ENCODE data around the gene SART1.
"Not testable (repeated sequence)": the region's sequence is repeated elsewhere in the genome, so short reads cannot be mapped to it uniquely, and the experiment has no call there.

Gene SART1

GRCh38 chr11:65937766-65938165, 23.8 kb upstream of the SART1 start:
- no peak for FAIRE-seq

DNA sequence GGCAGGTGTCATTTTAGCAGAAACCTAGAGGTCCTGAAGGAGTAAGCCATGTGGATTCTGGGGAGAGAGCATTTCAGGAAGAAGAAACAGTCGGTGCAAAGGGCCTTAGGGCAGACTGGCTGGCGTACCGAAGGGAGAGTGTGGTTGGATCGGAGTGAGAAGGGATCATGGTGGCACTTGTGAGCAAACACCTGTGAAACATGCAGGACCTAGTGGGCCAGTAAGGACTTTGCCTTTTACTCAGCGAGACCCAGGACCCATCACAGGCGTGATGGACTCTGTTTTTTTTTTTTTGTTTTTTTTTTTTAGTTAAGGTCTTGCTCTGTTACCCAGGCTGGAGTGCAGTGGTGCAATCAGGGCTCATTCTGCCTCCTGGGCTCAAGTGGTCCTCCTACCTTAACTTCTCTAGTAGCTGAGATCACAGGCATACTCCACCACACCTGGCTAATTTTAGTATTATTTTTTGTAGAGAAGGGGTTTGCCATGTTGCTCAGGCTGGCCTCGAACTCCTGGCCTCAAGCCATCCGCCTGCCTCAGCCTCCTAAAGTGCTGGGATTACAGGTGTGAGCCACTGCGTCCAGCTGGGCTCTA, 19.7 kb upstream of the SART1 start:
- FAIRE-seq: no peak

GRCh38 chr11:65942531-65942930, 19.0 kb upstream of the SART1 start:
- FAIRE-seq: no peak

- FAIRE-seq: no peak
Observed at GRCh38 chr11:65944191-65944590, 17.3 kb upstream of the SART1 start.

- no peak for FAIRE-seq
Observed at GRCh38 chr11:65944767-65945166, 16.8 kb upstream of the SART1 start.

GRCh38 chr11:65945430-65945911, 16.1 kb upstream of the SART1 start, which contains the start of gene TSGA10IP:
TSS of gene TSGA10IP (plus strand) at chr11:65945480. CDS start at chr11:65945676, 196 bp downstream.
- no peak for FAIRE-seq

GRCh38 chr11:65945941-65946558, 15.5 kb upstream of the SART1 start:
- no peak for FAIRE-seq

DNA sequence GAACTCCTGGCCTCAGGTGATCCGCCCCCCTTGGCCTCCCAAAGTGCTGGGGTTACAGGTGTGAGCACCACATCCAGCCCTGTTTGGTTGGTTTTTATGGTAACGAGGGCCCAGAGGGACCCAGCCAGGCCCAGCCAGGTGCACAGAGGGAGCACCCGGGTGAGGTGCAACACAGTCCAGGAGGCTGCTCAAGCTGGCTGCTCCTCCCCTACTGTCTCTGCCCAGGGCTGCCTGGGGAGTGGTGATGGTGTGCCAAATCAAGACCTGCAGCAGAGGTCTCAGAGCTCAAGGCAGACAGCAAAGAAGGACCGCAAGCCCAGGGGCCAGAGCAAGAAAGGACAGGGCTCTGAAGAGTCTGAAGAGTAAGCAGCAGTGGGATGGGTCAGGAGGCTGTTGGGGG, 14.9 kb upstream of the SART1 start:
- no peak for FAIRE-seq

GRCh38 chr11:65947133-65947532, 14.4 kb upstream of the SART1 start:
- no peak for FAIRE-seq

DNA sequence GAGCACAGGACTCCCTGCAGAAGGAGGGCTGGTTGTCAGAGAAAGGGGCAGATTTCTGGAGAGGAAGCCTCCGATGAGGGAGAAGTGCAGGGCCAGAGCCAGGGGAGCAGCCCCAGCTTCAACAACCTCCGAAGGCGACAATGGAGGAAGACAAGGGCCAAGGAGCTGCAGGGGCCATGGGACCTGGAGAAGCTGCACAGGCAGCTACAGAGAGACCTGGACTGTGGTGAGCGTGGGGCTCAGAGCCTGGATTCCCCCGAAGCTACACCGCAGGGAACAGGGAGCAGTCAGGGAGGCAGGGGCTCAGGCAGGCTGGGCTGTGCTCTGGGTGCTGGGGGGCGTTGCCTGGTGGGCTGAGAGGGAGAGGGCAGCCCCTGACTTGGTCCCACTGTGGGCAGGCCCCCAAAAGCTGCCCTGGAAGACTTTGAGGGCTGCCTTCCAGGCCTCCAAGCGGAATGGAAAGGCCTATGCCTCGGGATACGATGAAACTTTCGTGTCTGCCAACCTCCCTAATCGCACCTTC, 13.9 kb upstream of the SART1 start:
- no peak for FAIRE-seq

GRCh38 chr11:65950711-65951110, 10.8 kb upstream of the SART1 start:
- FAIRE-seq: not testable (repeated sequence)

- not testable (repeated sequence) for FAIRE-seq
Observed at GRCh38 chr11:65951641-65952040, 9.9 kb upstream of the SART1 start.

DNA sequence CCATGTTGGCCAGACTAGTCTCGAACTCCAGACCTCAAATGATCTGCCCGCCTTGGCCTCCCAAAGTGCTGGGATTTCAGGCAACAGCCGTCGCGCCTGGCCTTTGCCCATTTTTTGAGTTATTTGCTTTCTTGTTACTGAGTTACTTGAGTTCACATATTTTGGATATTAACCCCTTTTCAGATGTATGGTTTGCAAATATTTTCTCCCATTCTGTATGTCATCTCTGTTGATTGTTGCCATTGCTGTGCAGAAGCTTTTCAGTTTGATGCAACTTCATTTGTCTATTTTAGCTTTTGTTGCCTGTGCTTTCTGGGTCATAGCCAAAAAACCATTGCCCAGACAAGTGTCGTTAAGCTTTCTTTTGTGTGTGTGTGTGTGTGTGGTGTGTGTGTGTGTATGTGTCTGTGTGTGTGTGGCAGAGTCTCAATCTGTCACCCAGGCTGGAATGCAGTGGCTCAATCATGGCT, 9.4 kb upstream of the SART1 start:
- no peak for FAIRE-seq

GRCh38 chr11:65953471-65953870, 8.1 kb upstream of the SART1 start:
- FAIRE-seq: no peak

- no peak for FAIRE-seq
Observed at GRCh38 chr11:65954771-65955170, 6.8 kb upstream of the SART1 start.

DNA sequence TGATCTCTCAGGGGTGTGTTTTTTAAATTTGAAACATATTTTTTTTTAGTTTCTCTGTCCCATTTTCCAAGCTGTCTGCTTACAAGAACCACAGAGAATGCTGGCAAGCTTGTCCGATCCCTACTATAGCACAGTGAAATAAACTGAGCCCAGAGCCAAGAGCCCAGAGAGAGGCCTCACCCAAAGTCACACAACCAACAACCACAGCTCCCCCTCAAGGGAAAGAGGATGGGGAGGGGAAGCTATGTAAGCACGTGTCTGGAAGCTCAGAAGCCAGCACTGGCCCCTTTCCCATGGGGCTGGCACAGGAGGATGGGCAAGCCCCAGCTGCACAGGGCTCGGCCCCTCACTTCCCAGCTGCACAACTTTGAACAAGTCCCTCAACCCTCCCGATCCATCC, 3.2 kb upstream of the SART1 start:
- no peak for FAIRE-seq

DNA sequence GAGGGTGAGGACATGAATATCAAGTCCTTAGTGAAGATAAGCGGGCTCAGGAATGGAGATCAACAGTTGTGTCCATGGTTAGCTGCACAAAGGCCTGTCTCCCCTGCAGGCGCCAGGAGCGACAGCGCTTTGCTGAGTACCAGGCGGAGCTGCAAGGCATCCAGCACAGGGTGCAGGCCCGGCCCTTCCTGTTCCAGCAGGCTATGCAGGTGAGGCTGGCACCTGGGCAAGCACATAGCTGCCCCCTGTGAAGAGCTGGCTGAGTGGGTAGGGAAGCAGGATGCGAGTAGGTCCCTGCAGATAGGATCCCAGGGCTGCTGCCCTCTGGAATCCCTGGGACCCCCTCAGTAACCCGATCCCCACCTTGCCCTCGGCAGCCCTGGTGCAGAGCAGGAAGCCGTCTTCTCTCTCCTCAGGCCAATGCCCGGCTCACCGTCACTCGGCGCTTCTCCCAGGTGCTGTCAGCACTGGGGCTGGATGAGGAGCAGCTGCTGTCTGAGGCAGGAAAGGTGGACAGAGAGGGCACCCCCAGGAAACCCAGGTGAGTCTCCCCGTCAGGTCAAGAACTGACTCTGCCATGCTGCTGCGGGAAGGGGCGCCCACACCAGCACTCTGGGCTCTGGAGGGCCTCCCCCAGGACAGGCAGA, 2.6 kb upstream of the SART1 start:
- FAIRE-seq: no peak

- no peak for FAIRE-seq
Observed at GRCh38 chr11:65960824-65961266, 689 bp upstream of the SART1 start.

GRCh38 chr11:65962141-65962564, 619 bp downstream of the SART1 start:
- FAIRE-seq: no peak

DNA sequence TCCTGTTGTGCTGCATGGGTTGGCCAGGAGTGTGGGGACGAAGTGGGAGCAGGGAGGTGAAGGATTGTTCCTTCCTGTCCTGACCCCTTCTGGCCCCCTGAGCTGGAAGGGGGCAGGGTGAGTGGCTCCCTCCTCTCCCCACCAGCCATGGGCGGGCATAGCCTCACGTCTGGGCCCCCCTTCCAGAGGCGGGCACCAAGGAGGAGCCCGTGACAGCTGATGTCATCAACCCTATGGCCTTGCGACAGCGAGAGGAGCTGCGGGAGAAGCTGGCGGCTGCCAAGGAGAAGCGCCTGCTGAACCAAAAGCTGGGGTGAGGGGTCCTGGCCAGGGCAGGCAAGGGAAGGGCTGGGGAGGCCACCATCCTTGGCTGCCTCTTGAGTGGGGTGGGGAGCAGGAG, 3.4 kb downstream of the SART1 start:
- no peak for FAIRE-seq

- no peak for FAIRE-seq
Observed at GRCh38 chr11:65965986-65966762, 4.6 kb downstream of the SART1 start.

- FAIRE-seq: no peak
Observed at GRCh38 chr11:65967329-65967934, 5.9 kb downstream of the SART1 start.

Measured in islet of Langerhans (tissue), 1 donor.